Muscle layer of colon (tissue), 2 donors: ENCODE measurements around the gene KISS1.

Experiments
- H3K27ac ChIP-seq: one replicate; pipeline ENCODE4 v1.7.0; 2013; ENCODE audit warnings: low read depth, mild to moderate bottlenecking, low read length, moderate library complexity
- H3K27me3 ChIP-seq, 2 donors: one replicate each; pipeline ENCODE4 v1.7.0; 2013; ENCODE audit warnings: low read length in 2 of 2, mild to moderate bottlenecking in 2 of 2; ENCODE audit not compliant: insufficient read depth in 2 of 2, control insufficient read depth in 1 of 2
- H3K36me3 ChIP-seq: one replicate; pipeline ENCODE4 v1.7.0; 2013; ENCODE audit warnings: mild to moderate bottlenecking, low read length; ENCODE audit not compliant: insufficient read depth
- H3K4me1 ChIP-seq: one replicate; pipeline ENCODE4 v1.7.0; 2013; ENCODE audit warnings: mild to moderate bottlenecking, low read length; ENCODE audit not compliant: insufficient read depth
- H3K4me3 ChIP-seq, 2 donors: one replicate each; pipeline ENCODE4 v1.7.0; 2013; ENCODE audit warnings: low read length in 2 of 2, low read depth in 1 of 2, mild to moderate bottlenecking in 1 of 2, moderate library complexity in 1 of 2
- H3K9ac ChIP-seq: one replicate; pipeline ENCODE4 v1.7.0; 2013; ENCODE audit warnings: low read length
- H3K9me3 ChIP-seq: one replicate; pipeline ENCODE4 v1.7.0; 2013; ENCODE audit warnings: mild to moderate bottlenecking, low read length
- donor health status: abdominal sarcoma.
- donor health status: Adenocarcinoma of cecum.

The KISS1 gene

DNA sequence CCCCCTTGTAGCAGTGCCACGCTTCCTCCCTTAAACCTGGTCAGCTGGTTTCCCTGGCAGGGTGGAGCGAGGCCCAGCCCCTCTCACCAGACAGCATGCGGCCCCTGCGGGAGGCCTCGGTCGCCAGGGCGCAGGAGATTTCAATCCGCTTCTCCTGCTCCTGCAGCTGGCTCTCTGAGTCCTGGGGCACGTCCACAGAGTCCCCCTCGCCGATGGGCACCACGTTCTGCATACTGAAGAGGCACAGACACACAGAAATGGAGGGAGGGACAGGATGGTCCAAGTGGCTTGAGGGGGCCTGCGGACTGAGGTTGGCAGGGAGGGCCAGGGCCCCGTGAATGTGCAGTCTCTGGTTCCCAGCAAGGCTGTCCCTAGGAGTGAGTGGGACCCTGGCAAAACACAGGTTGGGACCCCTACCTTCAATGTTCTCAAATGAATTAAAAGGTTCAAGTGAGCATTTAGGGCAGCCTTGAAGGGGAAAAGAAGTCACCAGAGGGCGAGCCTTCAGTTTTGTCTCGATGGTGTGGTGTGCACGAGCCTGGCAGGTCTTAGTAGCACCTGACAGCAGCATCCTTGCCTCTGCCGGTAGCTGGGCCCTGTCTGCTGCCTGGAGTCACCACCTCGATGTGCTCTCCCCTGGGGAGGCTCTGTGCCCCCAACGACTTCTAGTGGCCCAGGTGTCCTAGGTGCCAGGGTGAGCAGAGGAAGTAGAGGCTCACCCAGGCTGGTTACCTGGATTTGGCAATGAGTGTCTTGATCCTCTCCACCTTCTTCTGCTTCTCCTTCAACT, 31.9 kb upstream of the KISS1 start:
- H3K27ac ChIP-seq, result no peak overlapping the region
- H3K4me1 ChIP-seq, result no peaks in the 10 kb centered on the region
- H3K4me3 ChIP-seq, result no peak overlapping the region
- no peak overlapping the region for H3K9ac ChIP-seq
- peaks cover 5% of the 10 kb centered on the region for H3K36me3 ChIP-seq
- no peaks in the 10 kb centered on the region for H3K27me3 ChIP-seq
- no peaks in the 10 kb centered on the region for H3K9me3 ChIP-seq

DNA sequence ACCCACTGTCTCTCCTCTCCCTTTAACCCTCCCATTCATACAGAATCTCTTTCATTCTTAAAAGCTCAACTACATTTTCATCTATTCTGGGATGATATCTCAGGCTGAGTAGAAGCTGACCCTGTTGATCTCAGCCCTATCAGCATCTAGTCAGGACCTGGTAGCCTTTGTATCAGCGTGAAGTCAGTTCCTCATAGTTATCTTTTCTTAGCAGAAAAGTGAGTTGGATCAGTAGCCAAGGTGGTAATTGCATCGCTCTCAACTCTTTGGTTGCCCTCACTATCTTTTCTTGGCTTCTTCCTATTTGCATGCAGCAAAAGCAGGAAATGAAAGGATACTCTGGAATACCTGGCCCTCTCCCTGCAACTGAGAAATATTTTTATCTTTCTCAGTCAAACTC, 31.1 kb upstream of the KISS1 start:
- no peaks in the 10 kb centered on the region for H3K9me3 ChIP-seq
- peaks cover 5% of the 10 kb centered on the region for H3K36me3 ChIP-seq
- H3K27ac ChIP-seq, result no peak overlapping the region
- no peaks in the 10 kb centered on the region for H3K4me1 ChIP-seq
- no peak overlapping the region for H3K4me3 ChIP-seq
- no peak overlapping the region for H3K9ac ChIP-seq
- H3K27me3 ChIP-seq, result no peaks in the 10 kb centered on the region

DNA sequence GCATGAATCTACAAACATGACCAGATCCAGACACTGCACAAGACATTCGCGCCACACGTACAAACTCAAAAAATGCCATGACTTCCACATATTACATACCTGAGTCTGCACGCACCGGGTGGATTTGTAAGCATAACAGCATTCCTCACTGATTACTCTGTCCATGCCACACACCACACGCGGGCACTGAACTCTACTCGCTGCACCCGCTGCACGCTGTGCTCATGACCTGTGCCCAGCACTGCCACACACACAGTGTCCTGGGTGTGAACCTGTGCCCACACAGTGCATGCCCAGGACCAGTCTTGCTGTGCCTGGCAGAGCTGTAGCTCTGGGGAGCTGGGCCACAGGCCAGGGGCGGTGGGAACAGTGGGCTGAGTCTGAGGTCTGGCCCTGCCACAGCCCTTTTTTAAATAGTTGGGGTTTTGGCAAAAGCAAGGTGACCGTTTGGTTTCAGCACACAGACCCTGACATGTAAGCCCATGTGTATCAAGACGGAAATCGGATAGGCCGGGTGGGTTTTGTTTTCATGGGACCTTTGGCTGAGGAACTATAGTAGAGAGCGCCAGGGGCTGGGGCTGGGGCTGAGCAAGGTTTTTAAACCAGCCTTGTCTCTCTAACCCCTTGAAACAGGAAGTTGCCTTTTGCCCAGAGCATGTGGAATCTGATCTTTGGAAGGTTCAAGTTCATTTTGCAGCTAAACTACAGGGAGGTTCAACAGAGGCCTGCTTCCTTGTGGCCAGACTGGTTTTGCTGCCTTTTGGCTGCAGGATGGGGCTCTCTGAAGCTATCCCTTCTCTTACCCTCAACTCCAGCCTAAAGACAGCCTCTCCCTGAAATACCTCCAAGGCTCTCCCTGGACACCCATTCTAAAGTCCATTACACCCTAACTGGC, 29.8 kb upstream of the KISS1 start:
- no peaks in the 10 kb centered on the region for H3K4me1 ChIP-seq
- no peak overlapping the region for H3K4me3 ChIP-seq
- H3K9ac ChIP-seq, result no peak overlapping the region
- H3K36me3 ChIP-seq, result peaks cover 5% of the 10 kb centered on the region
- no peaks in the 10 kb centered on the region for H3K9me3 ChIP-seq
- H3K27me3 ChIP-seq, result no peaks in the 10 kb centered on the region
- no peak overlapping the region for H3K27ac ChIP-seq

DNA sequence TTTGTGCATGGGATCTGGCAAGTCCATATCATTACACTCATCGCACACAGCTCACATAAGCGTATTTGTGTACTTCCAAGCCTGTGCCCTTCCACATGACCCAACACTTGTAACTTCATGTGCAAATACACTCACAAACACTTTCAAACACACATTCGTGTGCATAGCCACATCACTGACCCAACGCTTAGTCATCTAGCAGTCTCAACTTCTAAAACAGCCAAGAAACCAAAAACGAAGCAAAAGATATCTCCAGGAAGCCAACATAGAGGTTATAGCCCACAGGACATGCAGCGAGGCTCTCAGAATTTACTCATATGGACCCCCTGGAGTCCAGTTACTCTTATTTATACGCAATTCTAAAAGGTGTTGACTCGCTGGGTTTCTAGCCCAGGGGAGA, 28.4 kb upstream of the KISS1 start:
- no peaks in the 10 kb centered on the region for H3K27me3 ChIP-seq
- H3K27ac ChIP-seq, result no peak overlapping the region
- no peak overlapping the region for H3K9ac ChIP-seq
- H3K36me3 ChIP-seq, result peaks cover 5% of the 10 kb centered on the region
- no peaks in the 10 kb centered on the region for H3K9me3 ChIP-seq
- H3K4me1 ChIP-seq, result no peaks in the 10 kb centered on the region
- H3K4me3 ChIP-seq, result no peak overlapping the region

DNA sequence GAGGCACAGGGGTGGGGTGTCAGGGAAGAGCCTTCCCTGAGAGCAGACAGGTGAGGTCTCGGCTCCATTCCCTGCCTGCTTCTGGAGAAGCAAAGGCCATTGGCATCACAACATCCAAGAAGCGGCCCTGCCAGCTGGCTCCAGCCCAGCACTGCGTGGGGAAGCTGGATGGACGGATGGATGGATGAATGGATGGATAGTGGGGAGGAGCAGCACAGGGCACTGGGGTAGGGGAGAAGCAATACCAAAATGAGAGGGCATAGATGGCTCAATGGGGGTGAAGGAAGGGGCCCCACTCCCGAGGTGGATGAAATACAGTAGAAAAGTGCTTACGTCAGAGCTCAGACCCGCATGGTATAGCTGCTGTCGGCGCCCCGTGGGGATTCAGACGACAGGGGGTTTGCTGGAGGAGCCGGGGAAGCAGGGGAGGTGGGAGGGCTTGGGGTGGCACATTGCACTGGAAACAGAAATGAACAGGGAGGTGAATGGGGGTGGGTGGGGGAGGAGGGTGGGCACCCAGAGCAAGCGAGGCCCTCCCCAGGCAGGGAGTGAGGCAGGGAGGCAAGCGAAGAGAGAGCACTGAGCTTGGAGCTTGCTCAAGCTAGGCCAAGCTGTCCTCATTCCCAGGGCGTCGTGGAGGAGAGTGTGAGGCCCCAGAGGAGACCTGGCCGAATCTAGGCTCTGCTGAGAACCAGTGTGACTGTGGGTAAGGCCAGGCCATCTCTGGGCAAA, 27.0 kb upstream of the KISS1 start:
- H3K36me3 ChIP-seq, result no peaks in the 10 kb centered on the region
- no peak overlapping the region for H3K27ac ChIP-seq
- no peak overlapping the region for H3K4me3 ChIP-seq
- H3K4me1 ChIP-seq, result no peaks in the 10 kb centered on the region
- no peaks in the 10 kb centered on the region for H3K9me3 ChIP-seq
- no peak overlapping the region for H3K9ac ChIP-seq
- H3K27me3 ChIP-seq, result no peaks in the 10 kb centered on the region

DNA sequence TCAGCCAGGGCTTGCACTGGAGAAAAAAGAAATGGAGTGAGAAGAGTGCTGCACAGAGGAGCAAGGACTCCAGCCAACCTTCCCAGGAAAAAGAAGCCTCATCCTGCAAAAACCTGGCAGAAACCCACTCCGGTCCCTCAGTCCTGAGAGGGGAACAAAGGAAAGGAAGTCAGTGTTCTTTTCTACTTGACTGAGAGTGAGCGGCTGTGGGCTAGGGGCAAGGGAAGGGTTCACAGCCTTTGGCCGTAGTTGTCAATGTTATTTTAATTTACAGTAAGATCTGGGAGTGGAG, 26.4 kb upstream of the KISS1 start:
- Histone ChIP-seq H3K27me3 (no peaks in the 10 kb centered on the region), H3K4me3 (no peak overlapping the region), H3K4me1 (no peaks in the 10 kb centered on the region), H3K36me3 (no peaks in the 10 kb centered on the region), H3K27ac (no peak overlapping the region), H3K9ac (no peak overlapping the region), H3K9me3 (no peaks in the 10 kb centered on the region)

DNA sequence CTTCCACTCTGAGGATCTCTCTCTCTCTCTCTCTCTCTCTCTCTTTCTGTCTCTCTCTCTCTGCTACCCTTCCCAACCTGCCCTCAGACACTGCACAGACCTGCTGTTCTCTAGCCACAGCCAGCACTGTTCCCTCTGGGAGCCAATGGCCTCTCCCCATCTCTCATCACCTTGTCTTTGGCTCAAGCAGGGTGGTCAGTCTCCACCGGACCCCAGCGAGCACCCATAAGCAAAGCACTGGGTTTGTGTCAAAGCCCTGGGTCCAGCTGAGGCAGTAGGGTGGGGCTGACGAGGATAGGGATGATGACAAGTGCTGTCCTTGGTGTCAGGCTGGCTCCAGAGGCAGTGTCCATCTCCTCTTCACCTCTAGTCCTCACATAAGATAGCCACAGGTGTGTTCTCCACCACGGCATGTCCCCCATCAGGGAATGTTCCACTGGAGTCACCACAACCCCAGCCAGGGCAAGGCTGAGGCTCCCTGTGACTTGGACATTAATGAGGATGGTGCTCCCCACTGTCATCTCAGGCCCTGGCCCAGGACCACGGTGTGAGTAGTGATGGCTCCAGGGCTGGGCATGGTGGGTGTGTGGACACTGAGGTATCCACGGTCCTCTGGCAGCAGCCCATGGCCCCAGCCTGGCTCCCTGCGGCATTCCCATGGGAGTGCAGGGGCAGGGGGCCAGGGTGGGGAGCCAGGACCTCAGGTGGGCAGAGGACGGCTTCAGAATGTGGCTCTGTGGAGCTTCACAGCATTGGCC, 25.9 kb upstream of the KISS1 start:
- no peaks in the 10 kb centered on the region for H3K4me1 ChIP-seq

DNA sequence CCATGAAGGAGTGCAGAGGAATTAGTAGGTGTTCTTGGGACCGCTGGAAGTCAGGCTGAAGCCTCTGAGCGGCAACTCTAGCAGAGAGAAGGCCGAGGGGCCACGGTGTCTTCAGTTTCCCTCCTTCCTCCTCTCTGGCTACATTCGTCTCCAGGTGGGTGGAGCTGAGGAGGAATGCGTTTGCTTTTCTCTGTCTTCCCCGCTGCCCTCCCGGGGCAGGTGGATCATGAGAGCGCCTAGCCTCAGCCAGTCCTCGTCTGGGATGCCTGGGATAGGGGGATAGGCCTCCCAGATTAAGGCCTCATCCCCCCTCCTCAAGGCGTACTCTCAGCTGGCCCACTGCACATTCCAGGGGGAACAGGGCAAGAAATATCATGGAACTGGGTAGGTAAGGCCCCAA, 25.0 kb upstream of the KISS1 start:
- Histone ChIP-seq H3K27ac (no peak overlapping the region), H3K36me3 (no peaks in the 10 kb centered on the region), H3K27me3 (no peaks in the 10 kb centered on the region), H3K4me3 (no peak overlapping the region), H3K4me1 (no peaks in the 10 kb centered on the region), H3K9ac (no peak overlapping the region), H3K9me3 (no peaks in the 10 kb centered on the region)

More for the DNA sequence above, 25.9 kb upstream of the KISS1 start:
- H3K4me3 ChIP-seq, result no peak overlapping the region
- no peaks in the 10 kb centered on the region for H3K36me3 ChIP-seq
- no peaks in the 10 kb centered on the region for H3K27me3 ChIP-seq
- H3K27ac ChIP-seq, result no peak overlapping the region
- no peak overlapping the region for H3K9ac ChIP-seq
- no peaks in the 10 kb centered on the region for H3K9me3 ChIP-seq

DNA sequence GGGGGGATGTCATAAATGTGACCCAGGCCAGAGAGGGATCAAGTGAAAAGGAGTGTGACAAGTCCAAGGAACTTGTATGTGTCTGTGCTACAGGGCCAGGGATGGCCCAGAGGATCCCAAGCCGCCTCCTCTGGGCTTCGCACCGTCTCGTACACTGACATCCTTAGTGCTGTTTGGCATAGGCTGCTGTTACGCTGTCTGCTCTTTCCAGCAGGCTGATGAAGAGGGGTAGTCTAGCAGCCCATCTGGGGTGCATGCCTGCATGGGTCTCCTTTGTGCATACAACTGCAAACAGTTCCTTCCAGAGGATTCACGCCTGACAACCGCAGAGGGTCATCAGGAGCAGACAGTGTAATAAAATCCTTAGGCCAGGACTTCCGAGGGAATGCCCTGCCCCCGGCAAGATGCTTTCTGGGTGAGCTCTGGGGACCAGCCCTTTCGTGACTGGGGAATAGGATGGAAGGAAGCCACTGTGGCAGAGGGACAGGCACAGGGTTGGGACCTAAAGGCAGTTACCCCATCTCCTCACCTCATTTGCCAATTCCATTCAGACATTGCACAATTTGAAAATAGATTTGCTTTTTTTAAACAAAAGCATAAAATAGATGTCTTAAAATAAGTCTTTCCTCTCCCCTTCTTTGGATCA, 23.8 kb upstream of the KISS1 start:
- Histone ChIP-seq H3K4me3 (no peak overlapping the region), H3K9ac (no peak overlapping the region), H3K4me1 (no peaks in the 10 kb centered on the region), H3K9me3 (no peaks in the 10 kb centered on the region), H3K27ac (no peak overlapping the region), H3K27me3 (no peaks in the 10 kb centered on the region), H3K36me3 (no peaks in the 10 kb centered on the region)

DNA sequence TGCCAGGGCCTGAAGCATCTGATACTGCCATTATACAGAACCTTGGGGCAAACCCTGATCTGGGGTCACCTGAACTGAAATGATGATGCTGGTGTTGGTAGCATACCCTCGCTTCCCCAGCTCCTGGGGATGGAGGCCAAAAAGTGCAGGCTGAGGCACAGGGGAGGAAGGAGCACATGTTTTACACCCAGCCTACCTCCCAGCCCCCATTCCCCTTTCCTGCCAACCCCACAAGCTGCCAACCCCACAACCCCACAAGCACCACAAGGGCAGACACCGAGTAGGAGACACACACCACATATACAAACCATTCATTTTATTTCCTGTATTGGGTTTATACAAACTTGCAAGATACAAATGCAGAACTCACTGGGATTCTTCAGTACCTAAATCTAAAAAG, 22.3 kb upstream of the KISS1 start:
- H3K27me3 ChIP-seq, result peaks cover 0 to 4% of the 10 kb centered on the region in 2 donors
- no peak overlapping the region for H3K4me3 ChIP-seq
- no peaks in the 10 kb centered on the region for H3K9me3 ChIP-seq
- H3K36me3 ChIP-seq, result no peaks in the 10 kb centered on the region
- no peak overlapping the region for H3K27ac ChIP-seq
- H3K9ac ChIP-seq, result no peak overlapping the region
- peaks cover 7% of the 10 kb centered on the region for H3K4me1 ChIP-seq
